Neural crest cell (in vitro differentiated cells): ENCODE measurements around the gene NOL11. TPM values are rescaled to one million over a fixed set of nuclear protein-coding genes. Genes with fewer than 3 reads are reported as not detected.

Experiments used
- DNase-seq: peaks from one replicate; pipeline ENCODE4 v3.0.0; 2021; ENCODE audit warnings: low read depth, mixed read lengths, low spot score
- H3K27ac Mint-ChIP-seq: one replicate; pipeline ENCODE4 v1.8.0; 2021; ENCODE audit warnings: mild to moderate bottlenecking, mixed read lengths; ENCODE audit not compliant: unreplicated experiment
- H3K27me3 Mint-ChIP-seq: 2 replicates; pipeline ENCODE4 v1.8.0; 2021; ENCODE audit warnings: low read depth, mild to moderate bottlenecking, mixed read lengths
- H3K36me3 Mint-ChIP-seq: 2 replicates; pipeline ENCODE4 v1.8.0; 2021; ENCODE audit warnings: low read depth, mild to moderate bottlenecking, mixed read lengths
- H3K4me1 Mint-ChIP-seq: 2 replicates; pipeline ENCODE4 v1.8.0; 2021; ENCODE audit warnings: mixed read lengths
- H3K4me3 Mint-ChIP-seq: one replicate; pipeline ENCODE4 v1.8.0; 2021; ENCODE audit warnings: mild to moderate bottlenecking, mixed read lengths
- H3K9me3 Mint-ChIP-seq: 2 replicates; pipeline ENCODE4 v1.8.0; 2021; ENCODE audit warnings: mixed read lengths
- CTCF ChIP-seq: fragments of 200-600 bp; sonication (generic); conservative IDR thresholded peaks from 2 replicates; pipeline ENCODE4 v1.5.0; 2021; ENCODE audit warnings: antibody characterized with exemption, mild to moderate bottlenecking
- total RNA-seq: library from RNA; stranded (reverse); gene quantifications from 2 replicates; pipeline ENCODE4 v1.2.1, GENCODE V29; 2021

NOL11 gene
- total RNA-seq, 1 donor from 2014 or later, result 88.7 TPM

DNA sequence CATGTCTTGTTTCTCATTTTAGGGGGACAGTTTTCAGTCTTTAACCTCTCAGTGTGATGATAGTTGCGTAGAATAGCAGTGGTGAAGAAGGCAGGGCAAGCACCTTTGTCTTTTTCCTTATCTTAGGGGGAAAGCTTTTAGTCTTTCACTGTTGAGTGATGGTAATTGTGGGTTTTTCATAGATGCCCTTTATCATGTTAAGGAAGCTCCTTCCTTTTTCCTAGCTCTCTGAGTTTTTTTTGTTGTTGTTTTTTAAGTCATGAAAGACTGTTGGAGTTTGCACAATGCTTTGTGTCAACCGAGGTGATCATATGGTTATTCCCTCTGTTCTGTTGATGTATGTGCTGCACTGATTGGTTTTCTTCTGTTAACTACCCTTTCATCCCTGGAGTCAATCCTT lies 15.7 kb downstream of the NOL11 start:
- Mint-ChIP-seq H3K9me3 (peaks cover 4% of the 10 kb centered on the region), H3K4me3 (peak overlapping the region; percentile 5), H3K27ac (peak overlapping the region; percentile 87), H3K4me1 (peaks cover 14% of the 10 kb centered on the region), H3K27me3 (no peaks in the 10 kb centered on the region), H3K36me3 (peaks cover 48% of the 10 kb centered on the region)
- no peak for TF ChIP-seq CTCF
- no peak for DNase-seq

DNA sequence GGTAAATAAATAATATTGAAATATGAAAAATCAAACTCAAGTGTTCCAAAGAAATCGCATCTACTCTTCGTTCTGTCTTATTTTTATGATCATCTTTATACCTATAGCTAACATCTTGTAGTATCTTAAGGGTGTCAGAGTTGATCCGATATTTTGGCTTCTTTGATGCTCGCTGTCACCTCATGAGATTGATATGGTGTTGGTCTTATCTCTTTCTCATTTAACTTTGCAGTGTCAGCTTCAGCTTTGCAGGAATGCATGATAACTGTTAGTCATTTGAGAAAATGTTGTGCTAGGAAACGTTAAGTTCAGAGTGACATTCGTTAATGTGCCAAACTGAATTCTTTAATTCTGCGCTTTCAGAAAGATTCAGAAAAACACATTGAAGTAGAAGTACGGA lies 19.4 kb downstream of the NOL11 start:
- H3K27me3 Mint-ChIP-seq, result no peaks in the 10 kb centered on the region
- no peak for TF ChIP-seq CTCF
- H3K27ac Mint-ChIP-seq, result no peak overlapping the region
- no peak overlapping the region for H3K4me3 Mint-ChIP-seq
- peaks cover 14% of the 10 kb centered on the region for H3K4me1 Mint-ChIP-seq
- peaks cover 18% of the 10 kb centered on the region for H3K36me3 Mint-ChIP-seq
- no peak for DNase-seq
- H3K9me3 Mint-ChIP-seq, result no peaks in the 10 kb centered on the region

- no peaks in the 10 kb centered on the region for H3K4me1 Mint-ChIP-seq
- H3K36me3 Mint-ChIP-seq, result peaks cover 10% of the 10 kb centered on the region
Measured at GRCh38 chr17:67742025-67742424, 24.3 kb downstream of the NOL11 start.

DNA sequence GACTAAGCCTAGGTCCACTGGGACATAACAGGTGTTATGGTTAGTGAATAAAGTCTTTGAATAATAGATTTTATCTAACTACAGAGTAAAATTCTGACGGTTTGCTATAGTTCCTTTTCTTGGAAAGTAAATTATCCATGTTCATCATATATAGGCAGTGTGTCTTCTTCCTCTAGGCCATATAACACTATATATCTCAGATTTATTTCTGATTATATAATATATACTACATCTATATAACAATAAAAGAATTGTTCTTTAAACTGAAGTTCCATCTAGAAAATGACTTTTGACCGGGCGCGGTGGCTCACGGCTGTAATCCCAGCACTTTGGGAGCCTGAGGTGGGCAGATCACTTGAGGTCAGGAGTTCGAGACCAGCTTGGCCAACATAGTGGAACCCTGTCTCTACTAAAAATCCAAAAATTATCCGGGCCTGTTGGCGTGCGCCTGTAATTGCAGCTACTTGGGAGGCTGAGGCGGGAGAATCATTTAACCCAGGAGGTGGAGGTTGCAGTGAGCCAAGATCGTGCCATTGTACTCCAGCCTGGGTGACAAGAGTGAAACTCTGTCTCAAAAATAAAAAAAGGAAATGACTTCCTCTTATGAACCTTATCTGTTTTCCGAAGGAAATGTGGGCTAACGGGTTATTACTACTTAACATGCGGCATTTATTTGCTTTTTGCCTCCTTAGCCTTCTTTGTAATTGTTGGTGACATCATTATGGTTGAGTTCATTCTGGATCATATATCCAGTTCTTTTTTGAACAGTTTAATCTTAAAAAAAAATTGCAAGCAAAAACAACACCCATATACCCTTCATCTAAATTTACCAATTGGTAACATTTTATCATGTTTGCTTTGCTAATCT lies 29.2 kb downstream of the NOL11 start:
- no peak for TF ChIP-seq CTCF
- Mint-ChIP-seq H3K9me3 (no peaks in the 10 kb centered on the region), H3K36me3 (peaks cover 15% of the 10 kb centered on the region), H3K4me3 (no peak overlapping the region), H3K27me3 (no peaks in the 10 kb centered on the region), H3K27ac (no peak overlapping the region), H3K4me1 (no peaks in the 10 kb centered on the region)
- DNase-seq, result no peak

More at GRCh38 chr17:67742025-67742424, 24.3 kb downstream of the NOL11 start:
- H3K4me3 Mint-ChIP-seq, result no peak overlapping the region
- H3K27me3 Mint-ChIP-seq, result no peaks in the 10 kb centered on the region
- no peaks in the 10 kb centered on the region for H3K9me3 Mint-ChIP-seq
- DNase-seq, result no peak
- no peak for TF ChIP-seq CTCF
- H3K27ac Mint-ChIP-seq, result no peak overlapping the region

DNA sequence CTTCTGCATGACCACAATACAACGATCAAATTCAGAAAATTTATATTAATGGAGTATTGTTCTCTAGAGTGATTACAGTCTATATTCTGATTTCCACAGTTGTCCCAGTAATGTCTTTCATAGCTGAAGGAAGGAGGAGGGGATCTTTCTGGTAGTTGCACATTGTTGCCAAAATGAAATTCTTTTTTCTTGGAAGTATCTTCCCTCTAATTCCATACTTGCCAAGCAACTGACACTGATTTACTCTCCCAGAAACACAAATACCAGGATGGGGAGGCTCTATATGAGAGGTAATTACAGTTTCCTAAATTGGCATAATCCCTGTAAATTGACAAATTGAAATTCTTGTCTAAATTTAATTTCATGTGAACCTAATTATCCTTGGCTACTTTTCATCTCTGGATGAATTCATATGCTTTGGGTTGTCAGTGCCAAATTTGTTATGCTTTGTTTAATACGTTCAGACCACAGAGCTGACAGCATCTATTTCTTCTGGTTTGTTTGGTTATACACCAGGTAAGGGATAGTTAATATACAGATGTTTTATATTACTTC lies 30.0 kb downstream of the NOL11 start:
- Mint-ChIP-seq H3K4me3 (no peak overlapping the region), H3K9me3 (no peaks in the 10 kb centered on the region), H3K4me1 (no peaks in the 10 kb centered on the region), H3K27me3 (no peaks in the 10 kb centered on the region), H3K36me3 (peaks cover 15% of the 10 kb centered on the region), H3K27ac (no peak overlapping the region)
- no peak for TF ChIP-seq CTCF
- DNase-seq, result no peak
